Measurements from ENCODE around the gene RAP1GAP. TPM values are rescaled to one million over a fixed set of nuclear protein-coding genes. Genes with fewer than 3 reads are reported as not detected.

The RAP1GAP gene
- total RNA-seq, 1 experiment from 2014 or later: 30.2 TPM

GRCh38 chr1:21572221-21572620, 96.9 kb downstream of the RAP1GAP start:
- POLR2A ChIA-PET (ENCODE audit: unreplicated experiment): no interaction called here
- no peaks in the 10 kb centered on the region for H3K9me2 ChIP-seq (ENCODE audit: insufficient read depth)
- H3K27ac ChIP-seq: no peak overlapping the region
- H3F3A ChIP-seq (ENCODE audit: insufficient read depth, low read depth): no peaks in the 10 kb centered on the region
- no peaks in the 10 kb centered on the region for H3K4me1 ChIP-seq (replicated peaks; ENCODE audit: insufficient read depth)
- no peak overlapping the region for H2AFZ ChIP-seq
- H3K79me2 ChIP-seq (ENCODE audit: low read depth): no peaks in the 10 kb centered on the region
- CTCF ChIA-PET: no interaction called here
- intact Hi-C loops (cut with micrococcal nuclease; ENCODE audit: unreplicated experiment): no loop called here
- H4K20me1 ChIP-seq (ENCODE audit: insufficient read depth): no peaks in the 10 kb centered on the region
- no peaks in the 10 kb centered on the region for H3K27me3 ChIP-seq (ENCODE audit: insufficient read depth, low read depth)
- TF ChIP-seq, protein P1, sequence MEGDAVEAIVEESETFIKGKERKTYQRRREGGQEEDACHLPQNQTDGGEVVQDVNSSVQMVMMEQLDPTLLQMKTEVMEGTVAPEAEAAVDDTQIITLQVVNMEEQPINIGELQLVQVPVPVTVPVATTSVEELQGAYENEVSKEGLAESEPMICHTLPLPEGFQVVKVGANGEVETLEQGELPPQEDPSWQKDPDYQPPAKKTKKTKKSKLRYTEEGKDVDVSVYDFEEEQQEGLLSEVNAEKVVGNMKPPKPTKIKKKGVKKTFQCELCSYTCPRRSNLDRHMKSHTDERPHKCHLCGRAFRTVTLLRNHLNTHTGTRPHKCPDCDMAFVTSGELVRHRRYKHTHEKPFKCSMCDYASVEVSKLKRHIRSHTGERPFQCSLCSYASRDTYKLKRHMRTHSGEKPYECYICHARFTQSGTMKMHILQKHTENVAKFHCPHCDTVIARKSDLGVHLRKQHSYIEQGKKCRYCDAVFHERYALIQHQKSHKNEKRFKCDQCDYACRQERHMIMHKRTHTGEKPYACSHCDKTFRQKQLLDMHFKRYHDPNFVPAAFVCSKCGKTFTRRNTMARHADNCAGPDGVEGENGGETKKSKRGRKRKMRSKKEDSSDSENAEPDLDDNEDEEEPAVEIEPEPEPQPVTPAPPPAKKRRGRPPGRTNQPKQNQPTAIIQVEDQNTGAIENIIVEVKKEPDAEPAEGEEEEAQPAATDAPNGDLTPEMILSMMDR (conservative IDR thresholded peaks at IDR 0.05): no peak
- no peak for TF ChIP-seq EZH2 (IDR thresholded peaks at IDR 0.05; ENCODE audit: low read depth)
- H3K36me3 ChIP-seq (ENCODE audit: low read depth): no peaks in the 10 kb centered on the region
- H3K4me3 ChIP-seq: no peak overlapping the region
- no TSS peak for BruUV-seq (replicated peaks)
- H3K4me2 ChIP-seq: no peak overlapping the region
- DNase-seq: no peak
- no peaks in the 10 kb centered on the region for H3K9me3 ChIP-seq (ENCODE audit: insufficient read depth, low read depth)

DNA sequence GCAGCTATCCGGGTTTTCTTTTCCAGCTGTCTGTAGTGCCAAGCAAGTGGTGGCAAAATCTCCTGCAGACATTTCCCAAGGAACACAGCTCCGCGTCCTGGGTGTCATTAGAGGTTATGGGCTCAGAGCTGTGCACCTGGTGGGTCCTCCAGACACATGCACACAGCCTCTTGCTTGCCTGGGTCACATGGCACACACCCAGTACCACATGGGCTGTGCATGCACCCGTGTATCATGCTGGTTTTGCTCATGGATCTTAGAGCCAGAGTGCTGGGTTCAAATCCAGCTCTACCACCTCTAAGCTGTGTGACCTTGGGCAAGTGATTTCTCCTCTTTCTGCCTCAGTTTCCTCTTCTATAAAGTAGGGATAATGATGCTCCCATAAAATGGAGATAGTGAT, 98.3 kb downstream of the RAP1GAP start:
- ChIA-PET CTCF (interaction anchor here (0.6 to 1.2 kb wide), 2 partner anchors 36 to 88 kb away, joined by 3 to 14 read pairs; no protein-coding TSS in a partner anchor), POLR2A (ENCODE audit: unreplicated experiment) (no interaction called here)
- Histone ChIP-seq H3K4me3 (no peak overlapping the region), H2AFZ (no peak overlapping the region), H3K9me2 (ENCODE audit: insufficient read depth) (no peaks in the 10 kb centered on the region), H3K79me2 (ENCODE audit: low read depth) (no peaks in the 10 kb centered on the region), H3K36me3 (ENCODE audit: low read depth) (no peaks in the 10 kb centered on the region), H4K20me1 (ENCODE audit: insufficient read depth) (no peaks in the 10 kb centered on the region), H3K4me2 (no peak overlapping the region), H3K9me3 (ENCODE audit: insufficient read depth, low read depth) (no peaks in the 10 kb centered on the region), H3F3A (ENCODE audit: insufficient read depth, low read depth) (no peaks in the 10 kb centered on the region), H3K27ac (no peak overlapping the region), H3K4me1 (replicated peaks; ENCODE audit: insufficient read depth) (no peaks in the 10 kb centered on the region), H3K27me3 (ENCODE audit: insufficient read depth, low read depth) (no peaks in the 10 kb centered on the region)
- TF ChIP-seq, protein P1 (conservative IDR thresholded peaks at IDR 0.05): no peak
- no peak for TF ChIP-seq EZH2 (IDR thresholded peaks at IDR 0.05; ENCODE audit: low read depth)
- no peak for DNase-seq
- intact Hi-C loops (cut with micrococcal nuclease; ENCODE audit: unreplicated experiment): no loop called here
- no TSS peak for BruUV-seq (replicated peaks)

DNA sequence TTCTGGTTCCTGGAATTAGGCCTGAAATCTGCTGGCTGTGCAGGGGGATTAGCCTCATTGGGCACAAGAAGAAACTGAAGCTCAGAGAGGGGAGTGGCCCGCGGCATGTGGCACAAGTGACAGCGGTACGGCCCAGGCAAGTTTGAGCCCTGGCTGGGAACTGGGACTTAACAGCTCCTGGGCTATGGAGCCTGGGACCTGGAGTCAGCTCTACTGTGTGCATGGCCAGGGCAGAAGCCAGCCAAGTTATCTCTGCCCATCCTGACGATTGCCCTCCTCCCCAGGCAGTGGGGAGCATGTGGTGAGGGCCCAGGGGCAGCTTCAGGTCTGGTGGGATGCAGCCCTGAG, 98.7 kb downstream of the RAP1GAP start:
- Histone ChIP-seq H4K20me1 (ENCODE audit: insufficient read depth) (no peaks in the 10 kb centered on the region), H3K4me1 (replicated peaks; ENCODE audit: insufficient read depth) (no peaks in the 10 kb centered on the region), H3K4me3 (no peak overlapping the region), H3K27me3 (ENCODE audit: insufficient read depth, low read depth) (no peaks in the 10 kb centered on the region), H3K27ac (no peak overlapping the region), H3K9me3 (ENCODE audit: insufficient read depth, low read depth) (no peaks in the 10 kb centered on the region), H3F3A (ENCODE audit: insufficient read depth, low read depth) (no peaks in the 10 kb centered on the region), H3K4me2 (no peak overlapping the region), H3K36me3 (ENCODE audit: low read depth) (no peaks in the 10 kb centered on the region), H3K79me2 (ENCODE audit: low read depth) (no peaks in the 10 kb centered on the region), H3K9me2 (ENCODE audit: insufficient read depth) (no peaks in the 10 kb centered on the region), H2AFZ (no peak overlapping the region)
- intact Hi-C loops (cut with micrococcal nuclease; ENCODE audit: unreplicated experiment): no loop called here
- DNase-seq: no peak
- BruUV-seq (replicated peaks): no TSS peak
- TF ChIP-seq EZH2 (IDR thresholded peaks at IDR 0.05; ENCODE audit: low read depth): no peak
- TF ChIP-seq, protein P1 (conservative IDR thresholded peaks at IDR 0.05): no peak
- ChIA-PET POLR2A (ENCODE audit: unreplicated experiment) (no interaction called here), CTCF (interaction anchor here (1.2 kb wide), 1 partner anchor 35 kb away, joined by 3 read pairs; no protein-coding TSS in a partner anchor)

Data from PC-9 (cell line).